ENCODE data around the gene DPP6.

GRCh38 chr7:154685564-154685901 lies 633.3 kb downstream of the DPP6 start:
- TF ChIP-seq CTCF (IDR thresholded peaks at IDR 0.05) = no peak
- TF ChIP-seq POLR2AphosphoS5 (IDR thresholded peaks at IDR 0.05) = no peak
- TF ChIP-seq POLR2A (IDR thresholded peaks at IDR 0.05) = no peak
